Astrocyte (in vitro differentiated cells and primary cell): ENCODE data around the gene IL17RE. TPM values are rescaled to one million over a fixed set of nuclear protein-coding genes. Genes with fewer than 3 reads are reported as not detected.
A peak's percentile ranks its signal among the peaks of the same experiment; 100 is the strongest.

ENCODE experiments used
- DNase-seq: peaks from one replicate; pipeline ENCODE4 v3.0.0-alpha.2; 2010; ENCODE audit warnings: low read depth
- FAIRE-seq: peaks from 2 replicates; lab custom pipeline; 2011; peaks lifted over from hg19 to GRCh38; lab: Jason Lieb, UNC
- H2AFZ ChIP-seq: 2 replicates; pipeline ENCODE4 v1.6.0; 2012; ENCODE audit warnings: low read depth, low read length, inconsistent platforms
- H3K27ac ChIP-seq: 2 replicates; pipeline ENCODE4 v1.5.1; 2011; ENCODE audit warnings: low read depth, low read length, inconsistent platforms
- H3K27me3 ChIP-seq: 2 replicates; pipeline ENCODE4 v1.6.0; 2011; ENCODE audit warnings: low read length, inconsistent platforms; ENCODE audit not compliant: insufficient read depth
- H3K36me3 ChIP-seq: 2 replicates; pipeline ENCODE4 v1.5.1; 2011; ENCODE audit warnings: low read length, inconsistent platforms; ENCODE audit not compliant: insufficient read depth
- H3K4me1 ChIP-seq: 2 replicates; pipeline ENCODE4 v1.5.1; 2011; ENCODE audit warnings: low read length, inconsistent platforms; ENCODE audit not compliant: insufficient read depth
- H3K4me2 ChIP-seq: 2 replicates; pipeline ENCODE4 v1.6.0; 2012; ENCODE audit warnings: low read length, inconsistent platforms
- H3K4me3 ChIP-seq: 2 replicates; pipeline ENCODE4 v1.5.1; 2011; ENCODE audit warnings: low read depth, mild to moderate bottlenecking, low read length, inconsistent platforms; ENCODE audit not compliant: insufficient read depth
- H3K79me2 ChIP-seq: 2 replicates; pipeline ENCODE4 v1.6.0; 2012; ENCODE audit warnings: mild to moderate bottlenecking, low read length, inconsistent platforms; ENCODE audit not compliant: insufficient read depth
- H3K9ac ChIP-seq: 2 replicates; pipeline ENCODE4 v1.6.0; 2012; ENCODE audit warnings: mild to moderate bottlenecking, low read length, inconsistent platforms
- H3K9me3 ChIP-seq: 2 replicates; pipeline ENCODE4 v1.5.1; 2012; ENCODE audit warnings: low read depth, mild to moderate bottlenecking, low read length, inconsistent platforms; ENCODE audit not compliant: insufficient read depth
- H4K20me1 ChIP-seq: 2 replicates; pipeline ENCODE4 v1.6.0; 2012; ENCODE audit warnings: low read length, inconsistent platforms; ENCODE audit not compliant: insufficient read depth
- H3K27ac Mint-ChIP-seq: one replicate; pipeline ENCODE4 v1.8.0; 2021; ENCODE audit warnings: mild to moderate bottlenecking, mixed read lengths; ENCODE audit not compliant: unreplicated experiment
- H3K27me3 Mint-ChIP-seq: one replicate; pipeline ENCODE4 v1.8.0; 2021; ENCODE audit warnings: low read depth, mixed read lengths; ENCODE audit not compliant: unreplicated experiment
- H3K36me3 Mint-ChIP-seq: one replicate; pipeline ENCODE4 v1.8.0; 2021; ENCODE audit warnings: low read depth, mixed read lengths; ENCODE audit not compliant: unreplicated experiment
- H3K4me1 Mint-ChIP-seq: one replicate; pipeline ENCODE4 v1.8.0; 2021; ENCODE audit warnings: low read depth, mixed read lengths; ENCODE audit not compliant: unreplicated experiment
- H3K4me3 Mint-ChIP-seq: one replicate; pipeline ENCODE4 v1.8.0; 2021; ENCODE audit warnings: mild to moderate bottlenecking, moderate library complexity, mixed read lengths; ENCODE audit not compliant: unreplicated experiment
- H3K9me3 Mint-ChIP-seq: one replicate; pipeline ENCODE4 v1.8.0; 2021; ENCODE audit warnings: mild to moderate bottlenecking, mixed read lengths; ENCODE audit not compliant: unreplicated experiment
- EZH2 ChIP-seq: IDR thresholded peaks from 2 replicates; pipeline ENCODE4 v1.6.1; 2012; ENCODE audit warnings: mild to moderate bottlenecking, low read length, inconsistent platforms; ENCODE audit not compliant: insufficient read depth
- total RNA-seq: library from RNA; stranded (reverse); gene quantifications from 2 replicates; pipeline ENCODE4 v1.2.1, GENCODE V29; 2021
- TF ChIP-seq, protein P1 (sequence below): IDR thresholded peaks from 2 replicates; pipeline ENCODE4 v1.5.1; 2011; ENCODE audit warnings: low read depth, mild to moderate bottlenecking, inconsistent platforms, low read length, moderate library complexity; ENCODE audit not compliant: insufficient read depth

Gene IL17RE
- total RNA-seq, 1 donor from 2014 or later, result 4.6 TPM

DNA sequence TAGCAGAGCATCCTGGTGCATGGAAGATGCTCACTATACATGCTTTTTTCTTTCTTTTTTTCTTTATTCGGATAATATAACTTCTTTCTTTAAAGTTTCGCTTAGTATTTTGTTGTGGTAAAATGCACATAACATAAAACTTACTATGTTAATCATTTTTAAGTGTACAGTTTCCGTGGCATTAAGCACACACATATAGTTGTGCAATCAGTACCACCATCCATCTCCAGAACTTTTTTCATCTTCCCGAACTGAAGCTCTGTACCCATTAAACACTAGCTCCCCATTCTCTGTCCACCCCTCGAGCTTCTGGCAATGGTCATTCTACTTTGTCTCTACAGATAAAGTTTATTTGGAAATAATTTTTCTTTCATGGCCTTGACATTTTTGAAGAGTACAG lies 13.2 kb upstream of the IL17RE start:
- Histone ChIP-seq H2AFZ (no peak overlapping the region), H3K27ac (no peak overlapping the region), H3K79me2 (peaks cover 26% of the 10 kb centered on the region), H3K36me3 (peaks cover 9% of the 10 kb centered on the region), H3K27me3 (no peaks in the 10 kb centered on the region), H3K4me1 (peaks cover 15% of the 10 kb centered on the region), H3K4me3 (no peak overlapping the region), H3K4me2 (no peak overlapping the region), H4K20me1 (peaks cover 18% of the 10 kb centered on the region), H3K9me3 (no peaks in the 10 kb centered on the region), H3K9ac (no peak overlapping the region)
- FAIRE-seq, result no peak
- peaks cover 16% of the 10 kb centered on the region for H3K4me1 Mint-ChIP-seq
- peaks cover 15% of the 10 kb centered on the region for H3K36me3 Mint-ChIP-seq
- H3K9me3 Mint-ChIP-seq, result no peaks in the 10 kb centered on the region
- H3K27ac Mint-ChIP-seq, result no peak overlapping the region
- H3K4me3 Mint-ChIP-seq, result no peak overlapping the region
- no peak for DNase-seq
- no peak for TF ChIP-seq EZH2
- TF ChIP-seq, protein P1, sequence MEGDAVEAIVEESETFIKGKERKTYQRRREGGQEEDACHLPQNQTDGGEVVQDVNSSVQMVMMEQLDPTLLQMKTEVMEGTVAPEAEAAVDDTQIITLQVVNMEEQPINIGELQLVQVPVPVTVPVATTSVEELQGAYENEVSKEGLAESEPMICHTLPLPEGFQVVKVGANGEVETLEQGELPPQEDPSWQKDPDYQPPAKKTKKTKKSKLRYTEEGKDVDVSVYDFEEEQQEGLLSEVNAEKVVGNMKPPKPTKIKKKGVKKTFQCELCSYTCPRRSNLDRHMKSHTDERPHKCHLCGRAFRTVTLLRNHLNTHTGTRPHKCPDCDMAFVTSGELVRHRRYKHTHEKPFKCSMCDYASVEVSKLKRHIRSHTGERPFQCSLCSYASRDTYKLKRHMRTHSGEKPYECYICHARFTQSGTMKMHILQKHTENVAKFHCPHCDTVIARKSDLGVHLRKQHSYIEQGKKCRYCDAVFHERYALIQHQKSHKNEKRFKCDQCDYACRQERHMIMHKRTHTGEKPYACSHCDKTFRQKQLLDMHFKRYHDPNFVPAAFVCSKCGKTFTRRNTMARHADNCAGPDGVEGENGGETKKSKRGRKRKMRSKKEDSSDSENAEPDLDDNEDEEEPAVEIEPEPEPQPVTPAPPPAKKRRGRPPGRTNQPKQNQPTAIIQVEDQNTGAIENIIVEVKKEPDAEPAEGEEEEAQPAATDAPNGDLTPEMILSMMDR, result no peak
- H3K27me3 Mint-ChIP-seq, result no peaks in the 10 kb centered on the region

DNA sequence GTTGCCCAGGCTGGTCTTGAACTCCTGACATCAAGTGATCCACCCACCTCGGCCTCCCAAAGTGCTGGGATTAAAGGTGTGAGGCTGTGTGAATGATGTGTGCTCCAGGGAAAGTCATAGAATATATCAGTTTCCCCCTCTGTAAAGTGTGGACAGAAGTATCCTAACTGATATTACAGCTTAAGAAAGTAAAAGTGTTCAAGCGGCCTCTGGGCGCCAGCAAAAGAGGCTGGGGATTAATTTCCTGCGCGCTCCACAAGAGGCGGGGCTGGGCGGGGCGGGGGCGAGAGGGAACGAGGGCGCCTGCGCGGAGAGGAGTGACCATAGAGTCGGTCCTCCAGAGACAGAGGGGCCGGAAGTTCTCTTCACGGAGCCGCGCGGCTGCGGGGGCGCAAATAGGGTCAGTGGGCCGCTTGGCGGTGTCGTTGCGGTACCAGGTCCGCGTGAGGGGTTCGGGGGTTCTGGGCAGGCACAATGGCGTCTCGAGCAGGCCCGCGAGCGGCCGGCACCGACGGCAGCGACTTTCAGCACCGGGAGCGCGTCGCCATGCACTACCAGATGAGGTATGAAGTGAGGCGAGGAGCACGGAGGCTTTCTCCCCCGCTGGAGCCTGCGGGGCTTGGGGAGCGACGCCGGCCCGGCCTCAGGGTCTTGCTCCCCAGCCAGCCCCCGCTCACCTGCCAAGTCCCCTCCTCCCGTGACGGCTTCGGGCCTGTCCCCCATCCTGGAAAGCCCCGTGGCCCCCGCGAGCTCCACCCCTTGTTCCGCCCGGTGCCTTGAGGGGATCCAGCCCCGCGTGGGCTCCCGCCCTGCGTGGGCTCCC lies 12.2 kb upstream of the IL17RE start, which contains the start of gene JAGN1:
JAGN1 (plus strand) TSS at position 362 of the 823 bp plus-strand sequence; CDS start at position 475, 113 bp downstream.
- H3K27ac ChIP-seq, result peak within 1 kb of the TSS; percentile 93
- peaks cover 9% of the 10 kb centered on the region for H3K4me1 ChIP-seq
- H3K4me3 Mint-ChIP-seq, result peak within 1 kb of the TSS; percentile 94
- peak within 1 kb of the TSS; percentile 89 for H3K27ac Mint-ChIP-seq
- FAIRE-seq (no peak), DNase-seq (peak; percentile 72)
- no peaks in the 10 kb centered on the region for H3K9me3 ChIP-seq
- H3K4me1 Mint-ChIP-seq, result peaks cover 18% of the 10 kb centered on the region
- peak within 1 kb of the TSS; percentile 89 for H3K4me3 ChIP-seq
- H3K36me3 ChIP-seq, result peaks cover 12% of the 10 kb centered on the region
- H3K27me3 Mint-ChIP-seq, result no peaks in the 10 kb centered on the region
- H3K27me3 ChIP-seq, result no peaks in the 10 kb centered on the region
- peaks cover 31% of the 10 kb centered on the region for H3K79me2 ChIP-seq
- TF ChIP-seq EZH2, result no peak
- TF ChIP-seq, protein P1, result no peak
- H3K9ac ChIP-seq, result peak within 1 kb of the TSS; percentile 97
- H4K20me1 ChIP-seq, result peaks cover 22% of the 10 kb centered on the region
- no peaks in the 10 kb centered on the region for H3K9me3 Mint-ChIP-seq
- H2AFZ ChIP-seq, result peak within 1 kb of the TSS; percentile 95
- peak within 1 kb of the TSS; percentile 91 for H3K4me2 ChIP-seq
- H3K36me3 Mint-ChIP-seq, result peaks cover 18% of the 10 kb centered on the region
